ENCODE measurements around the gene PEPD.

Gene PEPD

GRCh38 chr19:33473653-33474305 is 47.8 kb downstream of the PEPD start:
- TF ChIP-seq EZH2phosphoT487 (conservative IDR thresholded peaks at IDR 0.05; ENCODE audit: low read length) (no peak), CTCF (IDR thresholded peaks at IDR 0.05; ENCODE audit: insufficient read depth, low read length, poor library complexity, severe bottlenecking) (no peak)
- no peaks in the 10 kb centered on the region for H3K36me3 ChIP-seq (ENCODE audit: low read length)
- no peaks in the 10 kb centered on the region for H3K9me3 ChIP-seq (ENCODE audit: insufficient read depth, low read length)
- no peak overlapping the region for H2AFZ ChIP-seq (ENCODE audit: low read depth, low read length, severe bottlenecking)
- H3K9ac ChIP-seq (ENCODE audit: low read length), result no peak overlapping the region
- no peak overlapping the region for H3K27ac ChIP-seq (ENCODE audit: low read depth, low read length)
- no peak overlapping the region for H3K4me2 ChIP-seq (ENCODE audit: low read depth, low read length, poor library complexity, severe bottlenecking)
- H3F3A ChIP-seq (ENCODE audit: insufficient read depth), result no peaks in the 10 kb centered on the region
- H3K9me2 ChIP-seq (replicated peaks; ENCODE audit: insufficient read depth, low read length), result no peaks in the 10 kb centered on the region
- H4K20me1 ChIP-seq (ENCODE audit: low read depth, low read length), result no peaks in the 10 kb centered on the region
- H3K79me2 ChIP-seq (ENCODE audit: insufficient read depth, low read length), result no peaks in the 10 kb centered on the region
- H3K4me3 ChIP-seq (ENCODE audit: insufficient read depth, low read length, poor library complexity, severe bottlenecking), result no peak overlapping the region
- H3K27me3 ChIP-seq (ENCODE audit: low read length), result no peaks in the 10 kb centered on the region

- H3F3A ChIP-seq (ENCODE audit: insufficient read depth), result no peaks in the 10 kb centered on the region
- no peak overlapping the region for H2AFZ ChIP-seq (ENCODE audit: low read depth, low read length, severe bottlenecking)
- no peak overlapping the region for H3K4me3 ChIP-seq (ENCODE audit: insufficient read depth, low read length, poor library complexity, severe bottlenecking)
- H3K9ac ChIP-seq (ENCODE audit: low read length), result no peak overlapping the region
- H3K9me2 ChIP-seq (replicated peaks; ENCODE audit: insufficient read depth, low read length), result no peaks in the 10 kb centered on the region
- H4K20me1 ChIP-seq (ENCODE audit: low read depth, low read length), result no peaks in the 10 kb centered on the region
- H3K27me3 ChIP-seq (ENCODE audit: low read length), result no peaks in the 10 kb centered on the region
- no peak overlapping the region for H3K27ac ChIP-seq (ENCODE audit: low read depth, low read length)
- H3K9me3 ChIP-seq (ENCODE audit: insufficient read depth, low read length), result no peaks in the 10 kb centered on the region
- TF ChIP-seq EZH2phosphoT487 (conservative IDR thresholded peaks at IDR 0.05; ENCODE audit: low read length) (no peak), CTCF (IDR thresholded peaks at IDR 0.05; ENCODE audit: insufficient read depth, low read length, poor library complexity, severe bottlenecking) (no peak)
- no peaks in the 10 kb centered on the region for H3K79me2 ChIP-seq (ENCODE audit: insufficient read depth, low read length)
- no peaks in the 10 kb centered on the region for H3K36me3 ChIP-seq (ENCODE audit: low read length)
- no peak overlapping the region for H3K4me2 ChIP-seq (ENCODE audit: low read depth, low read length, poor library complexity, severe bottlenecking)
Measured at GRCh38 chr19:33472691-33473652, 48.6 kb downstream of the PEPD start.

- TF ChIP-seq EZH2phosphoT487 (conservative IDR thresholded peaks at IDR 0.05; ENCODE audit: low read length) (no peak), CTCF (IDR thresholded peaks at IDR 0.05; ENCODE audit: insufficient read depth, low read length, poor library complexity, severe bottlenecking) (no peak)
Measured at GRCh38 chr19:33472226-33472625, 49.4 kb downstream of the PEPD start.

More at GRCh38 chr19:33472226-33472625, 49.4 kb downstream of the PEPD start:
- Histone ChIP-seq H3K9me2 (replicated peaks; ENCODE audit: insufficient read depth, low read length) (no peaks in the 10 kb centered on the region), H3K27ac (ENCODE audit: low read depth, low read length) (no peak overlapping the region), H3K4me2 (ENCODE audit: low read depth, low read length, poor library complexity, severe bottlenecking) (no peak overlapping the region), H3K9ac (ENCODE audit: low read length) (no peak overlapping the region), H3K4me3 (ENCODE audit: insufficient read depth, low read length, poor library complexity, severe bottlenecking) (no peak overlapping the region), H3K9me3 (ENCODE audit: insufficient read depth, low read length) (no peaks in the 10 kb centered on the region), H3K27me3 (ENCODE audit: low read length) (no peaks in the 10 kb centered on the region), H3F3A (ENCODE audit: insufficient read depth) (no peaks in the 10 kb centered on the region), H3K36me3 (ENCODE audit: low read length) (no peaks in the 10 kb centered on the region), H3K79me2 (ENCODE audit: insufficient read depth, low read length) (no peaks in the 10 kb centered on the region), H2AFZ (ENCODE audit: low read depth, low read length, severe bottlenecking) (no peak overlapping the region), H4K20me1 (ENCODE audit: low read depth, low read length) (no peaks in the 10 kb centered on the region)
